Type B pancreatic cell (in vitro differentiated cells): ENCODE results near the gene SH3GL1. TPM values are rescaled to one million over a fixed set of nuclear protein-coding genes. Genes with fewer than 3 reads are reported as not detected.
A peak's percentile ranks its signal among the peaks of the same experiment; 100 is the strongest.

Experiments
- DNase-seq: peaks from one replicate; pipeline ENCODE4 v3.0.0; 2021; ENCODE audit warnings: mixed read lengths; ENCODE audit not compliant: unreplicated experiment; ENCODE audit errors: extremely low spot score
- H3K27ac Mint-ChIP-seq: 2 replicates; pipeline ENCODE4 v1.8.0; 2021; ENCODE audit warnings: mild to moderate bottlenecking, mixed read lengths
- H3K27me3 Mint-ChIP-seq: 2 replicates; pipeline ENCODE4 v1.8.0; 2021; ENCODE audit warnings: mixed read lengths
- H3K36me3 Mint-ChIP-seq: 2 replicates; pipeline ENCODE4 v1.8.0; 2021; ENCODE audit warnings: mixed read lengths
- H3K4me1 Mint-ChIP-seq: one replicate; pipeline ENCODE4 v1.8.0; 2021; ENCODE audit warnings: mixed read lengths; ENCODE audit not compliant: unreplicated experiment
- H3K4me3 Mint-ChIP-seq: 2 replicates; pipeline ENCODE4 v1.8.0; 2021; ENCODE audit warnings: mild to moderate bottlenecking, mixed read lengths
- H3K9me3 Mint-ChIP-seq: 2 replicates; pipeline ENCODE4 v1.8.0; 2021; ENCODE audit warnings: mixed read lengths
- CTCF ChIP-seq: fragments of 200-600 bp; sonication (generic); conservative IDR thresholded peaks from 2 replicates; pipeline ENCODE4 v1.5.0; 2021; ENCODE audit warnings: antibody characterized with exemption, mild to moderate bottlenecking
- total RNA-seq: library from RNA; stranded (reverse); gene quantifications from 2 replicates; pipeline ENCODE4 v1.2.1, GENCODE V29; 2021; ENCODE audit warnings: low replicate concordance

SH3GL1 gene
- total RNA-seq, 1 donor from 2014 or later, result 74.4 TPM

- no peak for TF ChIP-seq CTCF
- H3K27me3 Mint-ChIP-seq, result peaks cover 5% of the 10 kb centered on the region
- no peak overlapping the region for H3K27ac Mint-ChIP-seq
- H3K4me3 Mint-ChIP-seq, result peak overlapping the region; percentile 75
- no peak for DNase-seq
- peaks cover 9% of the 10 kb centered on the region for H3K36me3 Mint-ChIP-seq
- H3K4me1 Mint-ChIP-seq, result peaks cover 4% of the 10 kb centered on the region
- H3K9me3 Mint-ChIP-seq, result no peaks in the 10 kb centered on the region
Measured at GRCh38 chr19:4345342-4346019, 54.9 kb downstream of the SH3GL1 start.

- Mint-ChIP-seq H3K27me3 (peaks cover 5% of the 10 kb centered on the region), H3K36me3 (peaks cover 9% of the 10 kb centered on the region), H3K27ac (peak within 1 kb of the TSS; percentile 98), H3K4me3 (peak within 1 kb of the TSS; percentile 92), H3K4me1 (peaks cover 4% of the 10 kb centered on the region), H3K9me3 (no peaks in the 10 kb centered on the region)
- peak; percentile 96 for DNase-seq
- no peak for TF ChIP-seq CTCF
Measured at GRCh38 chr19:4343370-4344307, 56.7 kb downstream of the SH3GL1 start, which contains the start of gene MPND. MPND (plus strand) TSS chr19:4343562; CDS start chr19:4343594, 32 bp downstream.

- H3K36me3 Mint-ChIP-seq, result peaks cover 9% of the 10 kb centered on the region
- peak overlapping the region; percentile 92 for H3K4me3 Mint-ChIP-seq
- H3K27me3 Mint-ChIP-seq, result peaks cover 5% of the 10 kb centered on the region
- peak overlapping the region; percentile 98 for H3K27ac Mint-ChIP-seq
- TF ChIP-seq CTCF, result peak; percentile 38
- peaks cover 9% of the 10 kb centered on the region for H3K4me1 Mint-ChIP-seq
- DNase-seq, result peak; percentile 97
- no peaks in the 10 kb centered on the region for H3K9me3 Mint-ChIP-seq
Measured at GRCh38 chr19:4342615-4343369, 57.6 kb downstream of the SH3GL1 start.

- Mint-ChIP-seq H3K27ac (peak overlapping the region; percentile 98), H3K9me3 (no peaks in the 10 kb centered on the region), H3K4me1 (peaks cover 9% of the 10 kb centered on the region), H3K36me3 (peaks cover 9% of the 10 kb centered on the region), H3K27me3 (peaks cover 5% of the 10 kb centered on the region), H3K4me3 (peak overlapping the region; percentile 92)
- no peak for TF ChIP-seq CTCF
- no peak for DNase-seq
Measured at GRCh38 chr19:4342314-4342614, 58.1 kb downstream of the SH3GL1 start.
